Endothelial cell of umbilical vein (primary cell): ENCODE results near the gene CHRNE. TPM values are rescaled to one million over a fixed set of nuclear protein-coding genes. Genes with fewer than 3 reads are reported as not detected.

Experiments used
- BruUV-seq: library from RNA; stranded (reverse); fragments of 400-500 nt; replicated peaks from 2 replicates; lab custom pipeline; 2021; lab: Mats Ljungman, UMichigan
- CTCF ChIA-PET: fragments of 300-600, 350-600 bp; sonication (Branson Sonifier 250); formaldehyde crosslinking; loops from one replicate; lab custom pipeline; 2021; ENCODE audit warnings: antibody characterized with exemption, inconsistent platforms; lab: Charles Lee
- POLR2A ChIA-PET: fragments of 300-600, 350-600 bp; sonication (Branson Sonifier 250); formaldehyde crosslinking; loops from one replicate; lab custom pipeline; 2021; ENCODE audit warnings: antibody characterized with exemption, inconsistent platforms; lab: Charles Lee
- DNase-seq: peaks from one replicate; pipeline ENCODE4 v3.0.0-alpha.2; 2011; ENCODE audit warnings: low read depth, low spot score
- FAIRE-seq: peaks from 2 replicates; lab custom pipeline; 2011; peaks lifted over from hg19 to GRCh38; lab: Jason Lieb, UNC
- H2AFZ ChIP-seq: 2 replicates; pipeline ENCODE4 v1.6.0; 2012; ENCODE audit warnings: low read depth, low read length, control low read depth, inconsistent platforms
- H3K27ac ChIP-seq: 2 replicates; pipeline ENCODE4 v1.5.1; 2011; ENCODE audit warnings: low read depth, mild to moderate bottlenecking, control low read depth, low read length, moderate library complexity; ENCODE audit not compliant: insufficient read depth
- H3K27me3 ChIP-seq, 2 experiments: 2 replicates each; pipeline versions ENCODE4 v1.6.0 to v1.6.1; 2011; ENCODE audit warnings: low read length in 2 of 2, mixed read lengths in 1 of 2; ENCODE audit not compliant: control insufficient read depth in 2 of 2, insufficient read depth in 2 of 2
- H3K36me3 ChIP-seq, 2 experiments: 2 replicates in 1 of 2; 3 replicates in 1 of 2; pipeline ENCODE4 v1.5.1; 2011; ENCODE audit warnings: low read length in 2 of 2, mild to moderate bottlenecking in 1 of 2, moderate library complexity in 1 of 2; ENCODE audit not compliant: control insufficient read depth in 2 of 2, insufficient read depth in 2 of 2; ENCODE audit errors: extremely low read depth in 1 of 2
- H3K4me1 ChIP-seq: 3 replicates; pipeline ENCODE4 v1.5.1; 2011; ENCODE audit warnings: mild to moderate bottlenecking, low read length; ENCODE audit not compliant: control insufficient read depth, insufficient read depth; ENCODE audit errors: extremely low read depth
- H3K4me2 ChIP-seq: 2 replicates; pipeline ENCODE4 v1.6.1; 2011; ENCODE audit warnings: low read length, control low read depth, mixed read lengths; ENCODE audit not compliant: insufficient read depth
- H3K4me3 ChIP-seq, 3 experiments: fragments of 200-600 bp in 1 of 3; sonication (generic), shearing (Covaris generic) in 1 of 3; replicated peaks in 1 of 3; 2 replicates each; pipeline ENCODE4 v1.5.1; 2011 to 2016; ENCODE audit warnings: control low read depth in 3 of 3, low read length in 3 of 3, mild to moderate bottlenecking in 2 of 3, inconsistent platforms in 1 of 3, low read depth in 1 of 3, moderate library complexity in 1 of 3; ENCODE audit not compliant: insufficient read depth in 1 of 3
- H3K79me2 ChIP-seq: 2 replicates; pipeline ENCODE4 v1.6.0; 2012; ENCODE audit warnings: low read length, inconsistent platforms; ENCODE audit not compliant: control insufficient read depth, insufficient read depth
- H3K9ac ChIP-seq: replicated peaks from 2 replicates; pipeline ENCODE3; 2011; ENCODE audit warnings: low read length, control low read depth; ENCODE audit not compliant: insufficient read depth; ENCODE audit errors: extremely low read depth
- H3K9me1 ChIP-seq: replicated peaks from 3 replicates; pipeline ENCODE4 v1.6.0; 2011; ENCODE audit warnings: mild to moderate bottlenecking, low read length; ENCODE audit not compliant: control insufficient read depth, insufficient read depth; ENCODE audit errors: extremely low read depth
- H3K9me3 ChIP-seq: replicated peaks from 2 replicates; pipeline ENCODE4 v1.5.1; 2012; ENCODE audit warnings: low read length, inconsistent platforms; ENCODE audit not compliant: control insufficient read depth, insufficient read depth
- H4K20me1 ChIP-seq: replicated peaks from 2 replicates; pipeline ENCODE3; 2011; ENCODE audit warnings: mild to moderate bottlenecking, low read length; ENCODE audit not compliant: control insufficient read depth, insufficient read depth; ENCODE audit errors: extremely low read depth
- CTCF ChIP-seq, 2 donors: IDR thresholded peaks; 1 replicate in 1 of 2; 2 replicates in 1 of 2; pipeline ENCODE4 v1.5.1; 2011; ENCODE audit warnings: low read length in 2 of 2, mild to moderate bottlenecking in 2 of 2, moderate library complexity in 2 of 2, control low read depth in 1 of 2, inconsistent platforms in 1 of 2, low read depth in 1 of 2; ENCODE audit not compliant: insufficient read depth in 1 of 2; ENCODE audit errors: extremely low read depth in 1 of 2
- EZH2 ChIP-seq: IDR thresholded peaks from 2 replicates; pipeline ENCODE4 v1.6.1; 2012; ENCODE audit warnings: borderline replicate concordance, low read depth, mild to moderate bottlenecking, moderate library complexity, low read length, inconsistent platforms; ENCODE audit not compliant: severe bottlenecking
- FOS ChIP-seq: IDR thresholded peaks from 2 replicates; pipeline ENCODE4 v1.6.1; 2011; ENCODE audit warnings: mild to moderate bottlenecking, low read length, moderate library complexity, borderline replicate concordance; ENCODE audit not compliant: insufficient read depth
- GATA2 ChIP-seq: IDR thresholded peaks from 2 replicates; pipeline ENCODE4 v1.7.0; 2011; ENCODE audit warnings: low read depth, mild to moderate bottlenecking, moderate library complexity, mixed read lengths, low read length; ENCODE audit not compliant: insufficient read length, insufficient read depth
- JUN ChIP-seq: IDR thresholded peaks from 2 replicates; pipeline ENCODE4 v1.6.1; 2011; ENCODE audit warnings: borderline replicate concordance, low read depth; ENCODE audit not compliant: insufficient read length, insufficient read depth
- MAX ChIP-seq: IDR thresholded peaks from 2 replicates; pipeline ENCODE4 v1.6.1; 2011; ENCODE audit not compliant: insufficient read depth, insufficient read length
- MYC ChIP-seq: IDR thresholded peaks from one replicate; pipeline ENCODE4 v1.6.1; 2011; ENCODE audit warnings: mild to moderate bottlenecking, low read depth, low read length
- POLR2A ChIP-seq: IDR thresholded peaks from 2 replicates; pipeline ENCODE4 v1.6.1; 2012; ENCODE audit warnings: low read depth, mild to moderate bottlenecking, control low read depth, low read length
- POLR2AphosphoS5 ChIP-seq: IDR thresholded peaks from 2 replicates; pipeline ENCODE4 v1.6.1; 2012; ENCODE audit warnings: low read depth, mild to moderate bottlenecking, control low read depth, low read length, moderate library complexity; ENCODE audit not compliant: insufficient read depth
- dilution Hi-C: fragments of 300-500 bp; cut with MboI; formaldehyde crosslinking; loops from one replicate; pipeline ENCODE4 v1.15.0; 2019; ENCODE audit warnings: low sequenced_read_pairs; ENCODE audit not compliant: extremely low pct_ligation_motif_present
- intact Hi-C: fragments of 100-400 bp; cut with micrococcal nuclease; formaldehyde crosslinking; loops from one replicate; pipeline ENCODE4 v1.10.0; 2022
- polyA plus RNA-seq, 4 experiments: library from polyadenylated mRNA; depleted of rRNA in 3 of 4; stranded (reverse) in 3 of 4; unstranded in 1 of 4; fragments of >200 nt; gene quantifications; 2 replicates each; pipeline versions ENCODE4 v1.2.1 to v1.2.3, GENCODE V29; 2011 to 2012; ENCODE audit warnings: missing spikeins in 1 of 4
- total RNA-seq: library from RNA; stranded (reverse); gene quantifications from 2 replicates; pipeline ENCODE4 v1.2.3, GENCODE V29; 2021

The CHRNE gene
- total and polyA plus RNA-seq, 2 donors (not counting 3 experiments of a cell fraction or from before 2014, with no cell fraction given) = 0.84 to 1.1 TPM

GRCh38 chr17:4852567-4853207 is 50.2 kb downstream of the CHRNE start:
- Histone ChIP-seq H3K36me3 (no peaks in the 10 kb centered on the region), H3K9ac (no peak overlapping the region), H3K4me3 (no peak overlapping the region), H3K9me3 (no peaks in the 10 kb centered on the region), H3K4me2 (no peak overlapping the region), H3K27ac (no peak overlapping the region), H2AFZ (no peak overlapping the region), H4K20me1 (no peaks in the 10 kb centered on the region), H3K9me1 (no peaks in the 10 kb centered on the region), H3K79me2 (peaks cover 18% of the 10 kb centered on the region), H3K27me3 (no peaks in the 10 kb centered on the region), H3K4me1 (peaks cover 21% of the 10 kb centered on the region)
- ChIA-PET CTCF (interaction anchor here (1.0 kb wide), 1 partner anchor 15 kb away, joined by 3 read pairs; no protein-coding TSS in a partner anchor), POLR2A (no interaction called here)
- no TSS peak for BruUV-seq
- TF ChIP-seq MAX (no peak), POLR2AphosphoS5 (no peak)
- DNase-seq (peak; percentile 51), FAIRE-seq (no peak)
- intact Hi-C loops (no loop called here), dilution Hi-C loops (no loop called here)

- Histone ChIP-seq H3K9me1 (no peaks in the 10 kb centered on the region), H3K4me3 (no peak overlapping the region), H3K9ac (no peak overlapping the region), H4K20me1 (no peaks in the 10 kb centered on the region), H3K9me3 (no peaks in the 10 kb centered on the region), H2AFZ (no peak overlapping the region), H3K4me2 (no peak overlapping the region), H3K27ac (no peak overlapping the region), H3K27me3 (no peaks in the 10 kb centered on the region), H3K36me3 (peaks cover 0 to under 1% of the 10 kb centered on the region in 2 experiments), H3K4me1 (peaks cover 5% of the 10 kb centered on the region), H3K79me2 (peaks cover 18% of the 10 kb centered on the region)
- FAIRE-seq (no peak), DNase-seq (no peak)
- dilution Hi-C loops (no loop called here), intact Hi-C loops (no loop called here)
- CTCF ChIA-PET = no interaction called here
- POLR2A ChIA-PET = no interaction called here
- TF ChIP-seq MYC (no peak), GATA2 (no peak), FOS (no peak), POLR2AphosphoS5 (no peak), EZH2 (no peak), POLR2A (no peak), MAX (no peak), CTCF (IDR thresholded peaks at IDR 0.05; ENCODE audit: extremely low read depth in 1 of 2, insufficient read depth in 1 of 2, low read depth in 1 of 2, low read length in 2 of 2) (no peak), JUN (no peak)
- no TSS peak for BruUV-seq
Observed at GRCh38 chr17:4851084-4851483, 51.8 kb downstream of the CHRNE start.
